NCI-H2196 (cell line): Measurements from ENCODE around the gene SGTA.
A peak's percentile ranks its signal among the peaks of the same experiment; 100 is the strongest.

Source experiments
- DNase-seq: peaks from one replicate; lab custom pipeline; 2025; ENCODE audit not compliant: unreplicated experiment; lab: John Stamatoyannopoulos, UW

SGTA gene

GRCh38 chr19:2756477-2756876 is 26.6 kb downstream of the SGTA start:
- DNase-seq: no peak

GRCh38 chr19:2755811-2756210 is 27.3 kb downstream of the SGTA start:
- DNase-seq: no peak

GRCh38 chr19:2755448-2755705 is 27.7 kb downstream of the SGTA start:
- no peak for DNase-seq

DNA sequence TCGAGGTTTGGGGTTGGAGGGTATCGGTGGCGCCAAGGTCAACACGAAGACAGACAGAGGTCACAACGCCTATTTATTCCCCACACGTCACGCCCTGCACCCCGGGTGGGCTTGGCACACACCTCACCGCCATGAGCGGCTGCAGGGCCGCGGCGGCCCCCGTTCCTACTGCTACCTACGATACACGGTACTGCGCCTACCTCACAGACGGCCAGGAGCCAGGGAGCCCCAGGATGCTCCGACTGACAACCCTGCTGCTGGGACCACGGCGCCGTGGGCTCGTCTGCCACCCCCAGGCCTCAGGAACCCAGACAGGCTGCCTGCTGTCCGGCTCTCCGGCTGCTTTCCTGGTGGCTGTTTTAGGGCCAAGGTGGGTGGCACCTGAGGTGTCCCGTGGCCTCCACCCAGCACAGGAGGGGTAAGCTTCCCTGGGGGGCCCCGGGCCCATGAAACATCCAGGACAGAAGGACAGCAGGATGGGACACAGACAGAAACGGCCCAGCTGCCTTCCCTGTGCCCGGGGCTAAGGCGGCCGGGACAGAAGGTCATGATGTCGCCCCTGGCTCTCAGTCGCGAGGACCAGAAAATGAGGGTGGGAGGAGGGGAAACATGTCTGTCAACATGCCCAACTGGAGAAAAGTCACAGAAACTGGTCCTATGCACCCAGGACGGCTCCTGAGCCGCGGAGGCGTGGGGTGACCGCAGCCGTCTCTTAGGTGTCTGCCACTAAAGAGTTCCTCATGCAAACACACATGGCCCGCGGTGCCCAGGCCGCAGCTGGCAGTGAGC is 28.2 kb downstream of the SGTA start:
- no peak for DNase-seq

GRCh38 chr19:2751438-2751830 is 31.6 kb downstream of the SGTA start:
- no peak for DNase-seq

DNA sequence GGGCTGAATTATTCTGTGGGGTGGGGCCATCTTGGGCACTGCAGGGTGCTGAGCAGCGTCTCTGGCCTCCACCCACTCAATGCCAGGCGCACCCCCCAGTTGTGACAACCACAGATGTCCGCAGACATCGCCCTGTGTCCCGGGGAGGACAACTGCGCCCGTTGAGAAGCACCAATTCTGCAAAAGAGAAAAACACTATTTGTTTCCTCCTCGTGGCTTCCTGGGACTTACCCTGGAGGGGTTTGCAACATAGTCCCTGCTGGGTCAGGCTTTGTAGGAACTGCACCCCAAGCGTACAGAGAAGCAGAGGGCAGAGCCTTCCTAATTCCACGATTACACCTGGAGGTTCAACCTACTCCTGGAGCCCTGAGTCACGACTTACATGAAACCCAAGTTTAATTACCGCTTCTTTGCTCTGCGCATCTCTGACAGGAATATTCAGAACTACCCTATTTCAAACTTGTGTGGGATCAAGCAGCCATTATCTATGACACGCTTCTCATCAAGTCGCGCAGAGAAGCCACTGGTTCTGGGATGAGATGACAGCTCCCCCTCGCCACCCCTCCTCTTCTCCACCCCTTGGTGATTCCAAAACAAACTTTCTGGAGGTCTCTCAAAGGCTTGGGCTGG is 32.1 kb downstream of the SGTA start:
- no peak for DNase-seq

GRCh38 chr19:2747349-2747748 is 35.7 kb downstream of the SGTA start:
- no peak for DNase-seq

DNA sequence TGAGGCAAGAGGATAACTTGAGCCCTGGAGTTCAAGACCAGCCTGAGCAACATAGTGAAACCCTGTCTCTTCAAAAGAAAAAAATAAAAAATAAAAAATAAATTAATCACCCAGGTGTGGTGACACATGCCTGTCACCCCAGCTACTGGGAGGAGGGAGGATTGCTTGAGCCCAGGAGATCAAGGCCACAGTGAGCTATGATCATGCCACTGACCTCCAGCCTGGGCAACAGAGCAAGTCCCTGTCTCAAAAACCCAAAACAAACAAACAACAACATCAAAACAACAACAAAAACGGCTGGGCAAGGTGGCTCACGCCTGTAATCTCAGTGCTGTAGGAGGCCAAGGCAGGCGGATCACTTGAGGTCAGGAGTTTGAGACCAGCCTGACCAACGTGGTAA is 39.0 kb downstream of the SGTA start:
- DNase-seq: no peak

- DNase-seq: no peak
These were observed 40.0 kb downstream of the SGTA start for GRCh38 chr19:2743099-2743498.

- no peak for DNase-seq
These were observed 42.8 kb downstream of the SGTA start for GRCh38 chr19:2740314-2740656.

- DNase-seq: peak; percentile 96
These were observed 43.3 kb downstream of the SGTA start, which contains the start of gene SLC39A3 for GRCh38 chr19:2739602-2740313. Gene SLC39A3 (minus strand): TSS chr19:2740017. CDS start chr19:2737257, 2,760 bp downstream.

GRCh38 chr19:2736550-2737190 is 46.4 kb downstream of the SGTA start:
- no peak for DNase-seq

DNA sequence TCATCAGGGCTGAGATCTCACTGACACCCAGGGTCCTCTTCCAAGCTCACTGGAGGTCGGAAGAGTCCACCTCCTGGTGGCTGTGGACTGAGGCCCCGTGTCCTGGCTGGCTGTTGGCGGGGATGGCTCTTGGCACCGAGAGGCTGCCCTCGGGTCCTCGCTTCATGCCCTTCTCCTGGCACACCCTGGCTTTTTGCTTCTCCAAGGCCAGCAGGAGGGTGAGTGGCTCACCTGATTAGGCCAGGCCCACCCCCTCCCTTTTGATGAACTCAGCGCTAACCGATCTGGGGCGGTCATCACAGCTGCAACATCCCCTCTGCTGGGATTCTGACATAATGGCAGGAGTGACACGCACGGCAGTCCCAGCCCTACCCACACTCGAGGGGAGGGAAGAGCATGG is 47.7 kb downstream of the SGTA start:
- no peak for DNase-seq

DNA sequence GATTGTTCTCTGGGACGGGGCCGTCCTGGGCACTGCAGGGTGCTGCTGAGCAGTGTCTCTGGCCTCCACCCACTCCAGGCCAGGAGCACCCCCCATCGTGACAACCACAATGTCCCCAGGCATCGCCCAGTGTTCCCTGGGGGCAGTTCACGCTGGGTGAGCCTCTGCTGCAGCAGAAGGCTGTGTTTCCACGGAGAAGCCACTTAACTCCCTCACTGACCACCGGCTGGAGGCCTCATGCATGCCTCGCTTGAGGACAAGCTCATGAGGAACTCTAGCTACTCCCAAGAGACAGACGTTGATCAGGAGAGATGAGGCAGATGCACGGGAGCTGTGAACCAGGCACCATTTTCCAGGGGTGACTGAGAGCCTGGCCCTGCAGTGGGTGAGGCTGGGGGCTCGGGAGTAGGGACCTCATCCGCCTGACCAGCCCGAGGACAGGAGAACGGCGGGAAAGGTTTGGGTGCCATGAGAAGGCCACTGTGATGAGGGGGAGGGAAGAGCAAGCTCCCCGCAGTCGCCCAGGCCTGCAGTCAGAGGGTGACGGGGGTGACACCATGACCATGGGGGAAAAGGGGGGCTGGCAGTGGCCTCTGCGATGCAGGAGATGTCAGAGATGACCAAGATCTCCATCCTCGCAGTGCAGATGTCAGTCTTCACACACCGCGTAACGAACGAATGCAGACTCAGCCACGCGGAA is 48.3 kb downstream of the SGTA start:
- no peak for DNase-seq

GRCh38 chr19:2733930-2734588 is 49.0 kb downstream of the SGTA start:
- no peak for DNase-seq

GRCh38 chr19:2732883-2733282 is 50.2 kb downstream of the SGTA start:
- DNase-seq: no peak

- DNase-seq: no peak
These were observed 50.8 kb downstream of the SGTA start for GRCh38 chr19:2732157-2732725.

DNA sequence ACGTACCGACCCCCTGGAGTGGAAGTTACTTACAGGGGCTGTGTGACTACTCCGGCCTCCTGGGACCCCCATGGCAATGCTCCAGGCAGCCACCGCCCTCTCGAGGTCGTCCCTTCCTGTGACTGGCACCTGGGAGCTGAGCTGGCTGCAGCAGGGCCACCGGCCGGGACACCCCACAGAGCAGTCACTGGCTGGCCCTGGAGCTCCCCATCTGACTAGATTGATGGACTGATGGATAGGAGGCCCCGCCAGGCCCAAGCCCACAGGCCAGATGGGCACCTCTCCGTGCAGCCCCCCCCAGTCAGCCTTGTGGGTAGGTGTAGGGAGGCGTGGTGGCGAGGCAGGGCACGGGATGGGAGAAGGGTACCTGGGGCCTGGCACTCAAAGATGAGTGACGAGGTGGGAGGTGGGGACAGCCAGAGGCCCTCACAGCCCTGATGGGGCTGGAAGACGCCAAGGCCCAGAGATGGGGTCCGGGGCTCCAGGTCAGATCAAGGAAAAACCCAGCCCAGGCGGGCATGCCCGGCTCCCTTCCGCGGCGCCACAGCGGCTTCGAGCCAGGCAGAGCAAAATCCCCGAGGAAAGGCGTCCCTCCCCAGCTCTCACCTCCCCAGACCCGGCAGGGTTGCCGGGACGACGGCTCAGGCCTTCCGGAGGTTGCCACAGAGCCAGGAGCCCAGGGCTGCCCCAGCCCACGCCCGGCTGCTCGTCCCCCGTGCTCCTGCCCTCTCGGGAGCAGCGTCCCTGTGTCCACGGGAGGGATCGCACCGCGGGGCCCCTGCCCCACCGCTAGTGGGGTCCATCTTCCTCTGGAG is 51.7 kb downstream of the SGTA start:
- DNase-seq: no peak

- no peak for DNase-seq
These were observed 52.9 kb downstream of the SGTA start for GRCh38 chr19:2729943-2730818.
